Psoas muscle (tissue), 8 donors: Measurements from ENCODE around the gene FAM168B. TPM values are rescaled to one million over a fixed set of nuclear protein-coding genes. Genes with fewer than 3 reads are reported as not detected.

Experiments
- ATAC-seq, 4 donors: fragments of 200-7000 bp; cut with Tn5 transposase; one replicate each; pipeline ENCODE4 v1.9.1; 2020; ENCODE audit warnings: moderate library complexity in 3 of 4, mild to moderate bottlenecking in 2 of 4
- DNase-seq, 2 donors: peaks; one replicate each; pipeline ENCODE4 v3.0.0-alpha.2; 2020
- H3K27ac ChIP-seq: fragments of 200-600 bp; one replicate; pipeline ENCODE4 v1.8.0; 2022
- H3K27me3 ChIP-seq, 3 donors: fragments of 200-600 bp in 1 of 3; one replicate each; pipeline versions ENCODE4 v1.6.1 to v1.8.0; 2013 to 2022; ENCODE audit warnings: low read length in 2 of 3, mild to moderate bottlenecking in 2 of 3, moderate library complexity in 1 of 3; ENCODE audit not compliant: insufficient read depth in 3 of 3
- H3K36me3 ChIP-seq, 2 donors: fragments of 200-600 bp in 1 of 2; one replicate each; pipeline versions ENCODE4 v1.6.1 to v1.8.0; 2013 to 2022; ENCODE audit warnings: low read depth in 1 of 2, mild to moderate bottlenecking in 1 of 2, moderate library complexity in 1 of 2; ENCODE audit not compliant: insufficient read depth in 1 of 2
- H3K4me1 ChIP-seq: fragments of 200-600 bp; one replicate; pipeline ENCODE4 v1.8.0; 2022
- H3K4me3 ChIP-seq: fragments of 200-600 bp; one replicate; pipeline ENCODE4 v1.8.0; 2022; ENCODE audit warnings: mild to moderate bottlenecking
- H3K9me3 ChIP-seq: fragments of 200-600 bp; one replicate; pipeline ENCODE4 v1.8.0; 2022
- CTCF ChIP-seq: fragments of 200-600 bp; IDR thresholded peaks from one replicate; pipeline ENCODE4 v1.8.0; 2022; ENCODE audit warnings: antibody characterized with exemption
- WGBS, 3 donors: extraction: QIAGEN DNeasy Blood & Tissue Kit; methylation state at CpG; one replicate each; pipeline versions ENCODE4 v1.1.6 to v1.1.7; 2013; 5-methylcytosine and 5-hydroxymethylcytosine counted together
- intact Hi-C, 2 donors: fragments of 100-400 bp; cut with DNase I; formaldehyde crosslinking; loops; one replicate each; pipeline versions ENCODE4 v1.11.0 to v1.14.2; 2022
- polyA plus RNA-seq, 3 donors: library from polyadenylated mRNA; stranded (reverse); fragments of 200-250 nt; gene quantifications; one replicate each; pipeline ENCODE4 v1.2.3, GENCODE V29; 2013
- total RNA-seq, 4 donors: library from RNA; stranded (reverse); fragmentation: NEBNext Ultra II Directional in 2 of 4; extraction: Animal tissue kit (Norgen Biotek cat#: 25700) in 2 of 4; gene quantifications; one replicate each; pipeline versions ENCODE4 v1.2.1 to v1.2.4, GENCODE V29; 2021 to 2023
- donor health status: healthy with polysubstance abuse.
- donor health status: DM: no; HTN: no; CAD: no; lungs with moderate emphysema.
- donor health status: Bipolar disorder and iron deficiency.
- donor health status: healthy.
- donor health status: DM: yes; HTN: yes; CAD: no.
- donor health status: DM: no; HTN: no; CAD: no.
- donor health status: DM: no; HTN: no; CAD: no.
- donor health status: DM: yes; HTN: yes; CAD: no.

Gene FAM168B
- total and polyA plus RNA-seq, 7 donors = 39.2 to 155 (median 98.8) TPM

- ATAC-seq (no peak), DNase-seq (no peak)
- no peak for TF ChIP-seq CTCF
- H3K9me3 ChIP-seq = no peaks in the 10 kb centered on the region
- H3K27ac ChIP-seq = no peak overlapping the region
- peaks cover 0 to 2% of the 10 kb centered on the region in 2 donors for H3K36me3 ChIP-seq
- peaks cover 0 to 3% (median 0%) of the 10 kb centered on the region in 3 donors for H3K27me3 ChIP-seq
- H3K4me3 ChIP-seq = no peak overlapping the region
- H3K4me1 ChIP-seq = peaks cover 4% of the 10 kb centered on the region
- WGBS, 3 donors = 59 to 75% (median 67%) methylated on average over 6 of the region's 6 CpGs
- intact Hi-C loops = no loop called here
These were observed 57.0 kb downstream of the FAM168B start for GRCh38 chr2:131036269-131036668.

DNA sequence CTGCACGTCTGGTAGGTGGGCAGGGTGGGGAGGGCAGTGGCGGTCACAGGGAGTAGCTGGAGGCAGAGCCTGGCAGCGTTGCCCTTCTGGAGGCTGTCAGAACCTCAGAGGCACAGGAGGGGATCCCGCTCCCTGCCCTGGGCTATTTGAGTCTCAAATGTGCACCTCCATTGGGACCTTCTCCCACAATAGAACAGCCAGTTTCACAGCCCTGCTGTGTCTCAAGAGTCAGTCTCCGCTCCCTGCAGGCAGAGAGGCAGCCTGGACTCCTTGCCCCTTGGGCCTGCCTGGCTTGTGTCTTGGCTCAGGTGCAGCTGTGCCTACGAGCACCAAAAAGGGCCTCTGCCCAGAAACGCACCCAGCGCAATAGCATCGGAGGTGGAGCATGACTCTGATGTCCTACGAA, 57.4 kb downstream of the FAM168B start:
- intact Hi-C loops = no loop called here

GRCh38 chr2:131035112-131035825, 58.0 kb downstream of the FAM168B start:
- intact Hi-C loops = no loop called here
- H3K9me3 ChIP-seq = no peaks in the 10 kb centered on the region

More for the DNA sequence above, 57.4 kb downstream of the FAM168B start:
- Histone ChIP-seq H3K27me3 (peaks cover 0 to 3% (median 0%) of the 10 kb centered on the region in 3 donors), H3K4me1 (no peaks in the 10 kb centered on the region), H3K9me3 (no peaks in the 10 kb centered on the region), H3K4me3 (peak overlapping the region; percentile 68), H3K36me3 (no peaks in the 10 kb centered on the region), H3K27ac (no peak overlapping the region)
- DNase-seq = no peak
- TF ChIP-seq CTCF = no peak
- peak in 1 of 4 donors; percentile 20 for ATAC-seq
- 54 to 78% (median 62%) methylated on average over 10 of the region's 10 CpGs for WGBS, 3 donors

DNA sequence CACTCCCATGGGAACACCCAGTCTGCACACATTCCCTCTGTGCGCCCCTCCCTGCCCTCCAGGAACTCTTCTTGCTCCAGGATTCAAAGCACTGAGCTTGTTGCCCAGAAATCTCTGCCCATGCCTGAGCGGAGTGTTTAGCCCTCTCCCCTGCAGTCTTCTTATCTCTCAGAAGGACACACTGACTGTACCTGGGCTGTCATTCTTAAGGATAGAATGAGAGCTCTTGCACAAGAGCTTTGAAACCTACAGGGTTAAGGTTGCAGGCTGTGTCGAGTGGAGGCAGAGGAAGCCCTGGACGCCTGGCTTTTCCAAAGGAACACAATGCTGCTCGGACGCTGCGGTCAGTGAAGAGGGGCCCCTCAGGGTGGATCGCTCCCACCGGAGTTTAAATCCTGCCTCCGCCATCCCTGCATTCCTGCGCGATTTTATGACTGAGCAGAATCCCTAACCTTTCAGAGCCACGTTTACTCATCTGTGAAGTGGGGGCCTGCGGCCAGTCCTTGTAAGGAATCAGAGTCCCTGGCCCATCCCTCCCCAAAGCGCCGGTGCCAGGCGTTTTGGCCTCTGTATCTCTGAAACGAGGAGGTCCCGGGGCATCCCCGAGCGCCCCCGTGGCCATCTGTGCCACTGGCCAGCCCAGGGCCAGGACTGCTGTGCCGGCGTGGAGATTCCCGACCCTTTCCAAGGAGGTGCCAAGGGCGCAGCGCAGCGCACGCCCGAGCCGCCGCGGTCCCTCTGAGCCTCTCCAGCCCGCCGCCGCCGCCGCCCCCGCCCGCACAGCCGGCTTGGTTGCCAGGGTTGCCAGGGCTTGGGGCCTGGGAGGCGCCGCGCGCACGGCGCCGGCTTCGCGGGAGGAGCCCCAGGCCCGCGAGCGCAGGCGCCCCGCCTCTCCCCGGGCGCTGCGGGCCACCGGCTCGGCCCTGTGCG, 58.9 kb downstream of the FAM168B start:
- TF ChIP-seq CTCF = no peak
- H3K27ac ChIP-seq = no peak overlapping the region
- WGBS, 3 donors = 4 to 5% (median 5%) methylated on average over 40 to 61 of the region's 61 CpGs
- H3K27me3 ChIP-seq = peaks cover 0 to 3% (median 0%) of the 10 kb centered on the region in 3 donors
- no peaks in the 10 kb centered on the region for H3K9me3 ChIP-seq
- ATAC-seq (peak; percentile 42 to 78 (median 62)), DNase-seq (peak in 1 of 2 donors; percentile 66)
- intact Hi-C loops = no loop called here
- H3K36me3 ChIP-seq = no peaks in the 10 kb centered on the region
- H3K4me3 ChIP-seq = peak overlapping the region; percentile 68
- H3K4me1 ChIP-seq = no peaks in the 10 kb centered on the region

More at GRCh38 chr2:131035112-131035825, 58.0 kb downstream of the FAM168B start:
- peak overlapping the region; percentile 68 for H3K4me3 ChIP-seq
- no peak for TF ChIP-seq CTCF
- ATAC-seq (peak in 3 of 4 donors; percentile 25 to 53 (median 29)), DNase-seq (no peak)
- peaks cover 0 to 3% (median 0%) of the 10 kb centered on the region in 3 donors for H3K27me3 ChIP-seq
- no peaks in the 10 kb centered on the region for H3K4me1 ChIP-seq
- H3K27ac ChIP-seq = no peak overlapping the region
- WGBS, 3 donors = 12 to 25% (median 14%) methylated on average over 27 to 65 of the region's 65 CpGs
- H3K36me3 ChIP-seq = no peaks in the 10 kb centered on the region
